ENCODE measurements around the gene CFAP45.

The CFAP45 gene

GRCh38 chr1:159826441-159827101, 73.4 kb downstream of the CFAP45 start, which contains the start of gene SLAMF8:
Gene SLAMF8, plus strand, starts transcription at chr1:159826873. Its CDS starts 26 bp downstream, at chr1:159826899.
- DNase-seq (ENCODE audit: low spot score), result no peak

- no peak for DNase-seq (ENCODE audit: low spot score)
Measured at GRCh38 chr1:159825564-159825963, 74.4 kb downstream of the CFAP45 start.

- DNase-seq (ENCODE audit: low spot score), result no peak
Measured at GRCh38 chr1:159823406-159823805, 76.6 kb downstream of the CFAP45 start.
